ENCODE measurements around the gene GSTT4. TPM values are rescaled to one million over a fixed set of nuclear protein-coding genes. Genes with fewer than 3 reads are reported as not detected.

The GSTT4 gene
- polyA plus RNA-seq, 1 donor from 2014 or later: not detected

DNA sequence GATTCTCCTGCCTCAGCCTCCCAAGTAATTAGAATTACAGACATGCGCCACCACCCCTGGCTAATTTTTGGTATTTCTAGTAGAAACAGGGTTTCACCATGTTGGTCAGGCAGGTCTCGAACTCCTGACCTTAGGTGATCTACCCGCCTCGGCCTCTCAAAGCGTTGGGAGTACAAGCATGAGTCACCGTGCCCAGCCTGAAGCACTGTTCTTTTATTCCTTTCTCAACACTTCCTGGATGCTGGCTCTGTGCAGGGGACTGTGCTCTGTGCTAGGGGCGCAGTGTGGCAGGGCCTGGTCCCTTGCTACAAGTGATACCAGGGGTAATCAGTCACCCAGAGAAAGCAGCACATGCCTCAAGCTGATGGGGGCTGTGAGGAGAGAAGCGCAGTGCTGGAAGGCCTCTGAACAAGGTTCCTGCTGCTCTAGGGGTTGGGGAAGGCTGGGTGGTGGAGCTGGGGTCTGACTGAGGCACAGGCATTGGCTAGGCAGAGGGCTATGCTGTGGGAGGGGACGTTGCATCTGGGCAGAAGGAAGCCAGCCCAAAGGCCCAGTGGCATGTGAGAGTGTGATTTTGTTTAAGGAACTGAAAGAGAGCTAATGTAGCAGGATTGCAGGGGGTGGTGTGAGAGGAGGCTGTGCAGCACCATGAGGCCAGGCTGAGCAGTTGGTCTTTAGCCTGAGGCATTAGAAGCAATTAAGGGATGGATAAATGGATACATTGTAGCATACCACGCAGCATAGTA is 48.4 kb upstream of the GSTT4 start:
- Histone ChIP-seq H3K79me2 (replicated peaks; ENCODE audit: insufficient read depth, low read length) (no peaks in the 10 kb centered on the region), H3K4me3 (ENCODE audit: low read length) (no peak overlapping the region), H3F3A (ENCODE audit: insufficient read depth, low read length, poor library complexity, severe bottlenecking) (no peaks in the 10 kb centered on the region), H3K9me3 (ENCODE audit: low read length) (no peaks in the 10 kb centered on the region), H3K9ac (ENCODE audit: low read length) (no peak overlapping the region), H2AFZ (ENCODE audit: low read depth, low read length) (no peak overlapping the region), H3K36me3 (ENCODE audit: insufficient read depth, low read length) (no peaks in the 10 kb centered on the region), H3K4me2 (ENCODE audit: low read length) (no peak overlapping the region), H4K20me1 (ENCODE audit: insufficient read depth) (no peaks in the 10 kb centered on the region), H3K27ac (ENCODE audit: low read length) (no peak overlapping the region), H3K9me2 (ENCODE audit: insufficient read depth, low read length) (no peaks in the 10 kb centered on the region), H3K27me3 (ENCODE audit: insufficient read depth, low read depth, low read length) (no peaks in the 10 kb centered on the region)
- TF ChIP-seq POLR2AphosphoS5 (IDR thresholded peaks at IDR 0.05) (no peak), EP300 (conservative IDR thresholded peaks at IDR 0.05; ENCODE audit: poor library complexity, severe bottlenecking) (no peak), SMC3 (conservative IDR thresholded peaks at IDR 0.05; ENCODE audit: poor library complexity) (no peak), TAF1 (IDR thresholded peaks at IDR 0.05; ENCODE audit: low read depth) (no peak), EZH2 (IDR thresholded peaks at IDR 0.05; ENCODE audit: borderline replicate concordance, insufficient read depth, low read length, poor library complexity, severe bottlenecking) (no peak), RAD21 (conservative IDR thresholded peaks at IDR 0.05) (no peak), MXI1 (conservative IDR thresholded peaks at IDR 0.05; ENCODE audit: poor library complexity, severe bottlenecking) (no peak)
- TF ChIP-seq, protein P1, sequence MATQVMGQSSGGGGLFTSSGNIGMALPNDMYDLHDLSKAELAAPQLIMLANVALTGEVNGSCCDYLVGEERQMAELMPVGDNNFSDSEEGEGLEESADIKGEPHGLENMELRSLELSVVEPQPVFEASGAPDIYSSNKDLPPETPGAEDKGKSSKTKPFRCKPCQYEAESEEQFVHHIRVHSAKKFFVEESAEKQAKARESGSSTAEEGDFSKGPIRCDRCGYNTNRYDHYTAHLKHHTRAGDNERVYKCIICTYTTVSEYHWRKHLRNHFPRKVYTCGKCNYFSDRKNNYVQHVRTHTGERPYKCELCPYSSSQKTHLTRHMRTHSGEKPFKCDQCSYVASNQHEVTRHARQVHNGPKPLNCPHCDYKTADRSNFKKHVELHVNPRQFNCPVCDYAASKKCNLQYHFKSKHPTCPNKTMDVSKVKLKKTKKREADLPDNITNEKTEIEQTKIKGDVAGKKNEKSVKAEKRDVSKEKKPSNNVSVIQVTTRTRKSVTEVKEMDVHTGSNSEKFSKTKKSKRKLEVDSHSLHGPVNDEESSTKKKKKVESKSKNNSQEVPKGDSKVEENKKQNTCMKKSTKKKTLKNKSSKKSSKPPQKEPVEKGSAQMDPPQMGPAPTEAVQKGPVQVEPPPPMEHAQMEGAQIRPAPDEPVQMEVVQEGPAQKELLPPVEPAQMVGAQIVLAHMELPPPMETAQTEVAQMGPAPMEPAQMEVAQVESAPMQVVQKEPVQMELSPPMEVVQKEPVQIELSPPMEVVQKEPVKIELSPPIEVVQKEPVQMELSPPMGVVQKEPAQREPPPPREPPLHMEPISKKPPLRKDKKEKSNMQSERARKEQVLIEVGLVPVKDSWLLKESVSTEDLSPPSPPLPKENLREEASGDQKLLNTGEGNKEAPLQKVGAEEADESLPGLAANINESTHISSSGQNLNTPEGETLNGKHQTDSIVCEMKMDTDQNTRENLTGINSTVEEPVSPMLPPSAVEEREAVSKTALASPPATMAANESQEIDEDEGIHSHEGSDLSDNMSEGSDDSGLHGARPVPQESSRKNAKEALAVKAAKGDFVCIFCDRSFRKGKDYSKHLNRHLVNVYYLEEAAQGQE (IDR thresholded peaks at IDR 0.05; ENCODE audit: borderline replicate concordance): no peak
- TF ChIP-seq, protein P2, sequence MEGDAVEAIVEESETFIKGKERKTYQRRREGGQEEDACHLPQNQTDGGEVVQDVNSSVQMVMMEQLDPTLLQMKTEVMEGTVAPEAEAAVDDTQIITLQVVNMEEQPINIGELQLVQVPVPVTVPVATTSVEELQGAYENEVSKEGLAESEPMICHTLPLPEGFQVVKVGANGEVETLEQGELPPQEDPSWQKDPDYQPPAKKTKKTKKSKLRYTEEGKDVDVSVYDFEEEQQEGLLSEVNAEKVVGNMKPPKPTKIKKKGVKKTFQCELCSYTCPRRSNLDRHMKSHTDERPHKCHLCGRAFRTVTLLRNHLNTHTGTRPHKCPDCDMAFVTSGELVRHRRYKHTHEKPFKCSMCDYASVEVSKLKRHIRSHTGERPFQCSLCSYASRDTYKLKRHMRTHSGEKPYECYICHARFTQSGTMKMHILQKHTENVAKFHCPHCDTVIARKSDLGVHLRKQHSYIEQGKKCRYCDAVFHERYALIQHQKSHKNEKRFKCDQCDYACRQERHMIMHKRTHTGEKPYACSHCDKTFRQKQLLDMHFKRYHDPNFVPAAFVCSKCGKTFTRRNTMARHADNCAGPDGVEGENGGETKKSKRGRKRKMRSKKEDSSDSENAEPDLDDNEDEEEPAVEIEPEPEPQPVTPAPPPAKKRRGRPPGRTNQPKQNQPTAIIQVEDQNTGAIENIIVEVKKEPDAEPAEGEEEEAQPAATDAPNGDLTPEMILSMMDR (IDR thresholded peaks at IDR 0.05; ENCODE audit: poor library complexity, severe bottlenecking): no peak

DNA sequence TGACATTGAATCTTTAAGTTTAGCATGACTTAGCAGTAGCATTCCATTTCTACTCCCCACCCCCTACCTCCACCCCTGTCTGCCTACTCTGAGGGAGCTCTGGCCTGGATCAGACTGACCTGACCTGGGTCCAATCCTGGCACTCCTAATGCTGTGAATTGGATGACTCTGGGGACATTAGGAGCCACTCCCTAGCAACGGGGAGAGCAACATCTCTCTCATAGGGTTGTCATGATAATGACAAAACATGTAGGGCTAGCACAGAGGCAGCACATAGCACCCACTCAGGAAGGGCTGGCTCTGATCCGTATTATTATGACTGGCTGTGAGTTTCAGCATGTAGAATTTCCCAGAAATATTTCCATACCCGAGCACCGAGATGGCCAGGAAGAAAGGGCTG is 46.3 kb upstream of the GSTT4 start:
- Histone ChIP-seq H4K20me1 (ENCODE audit: insufficient read depth) (no peaks in the 10 kb centered on the region), H3K9me2 (ENCODE audit: insufficient read depth, low read length) (no peaks in the 10 kb centered on the region), H2AFZ (ENCODE audit: low read depth, low read length) (no peak overlapping the region), H3K9me3 (ENCODE audit: low read length) (no peaks in the 10 kb centered on the region), H3F3A (ENCODE audit: insufficient read depth, low read length, poor library complexity, severe bottlenecking) (no peaks in the 10 kb centered on the region), H3K27ac (ENCODE audit: low read length) (no peak overlapping the region), H3K4me2 (ENCODE audit: low read length) (no peak overlapping the region), H3K27me3 (ENCODE audit: insufficient read depth, low read depth, low read length) (no peaks in the 10 kb centered on the region), H3K36me3 (ENCODE audit: insufficient read depth, low read length) (no peaks in the 10 kb centered on the region), H3K79me2 (replicated peaks; ENCODE audit: insufficient read depth, low read length) (no peaks in the 10 kb centered on the region), H3K9ac (ENCODE audit: low read length) (no peak overlapping the region), H3K4me3 (ENCODE audit: low read length) (no peak overlapping the region)
- no peak for TF ChIP-seq EP300 (conservative IDR thresholded peaks at IDR 0.05; ENCODE audit: poor library complexity, severe bottlenecking)
- TF ChIP-seq POLR2AphosphoS5 (IDR thresholded peaks at IDR 0.05): no peak
- TF ChIP-seq, protein P1 (IDR thresholded peaks at IDR 0.05; ENCODE audit: borderline replicate concordance): no peak
- no peak for TF ChIP-seq EZH2 (IDR thresholded peaks at IDR 0.05; ENCODE audit: borderline replicate concordance, insufficient read depth, low read length, poor library complexity, severe bottlenecking)
- no peak for TF ChIP-seq TAF1 (IDR thresholded peaks at IDR 0.05; ENCODE audit: low read depth)
- no peak for TF ChIP-seq MXI1 (conservative IDR thresholded peaks at IDR 0.05; ENCODE audit: poor library complexity, severe bottlenecking)
- TF ChIP-seq RAD21 (conservative IDR thresholded peaks at IDR 0.05): no peak
- TF ChIP-seq, protein P2 (IDR thresholded peaks at IDR 0.05; ENCODE audit: poor library complexity, severe bottlenecking): no peak
- no peak for TF ChIP-seq SMC3 (conservative IDR thresholded peaks at IDR 0.05; ENCODE audit: poor library complexity)
